HG03095 (cell line): ENCODE measurements around the gene MYMX.

Experiments used
- ATAC-seq: cut with Tn5 transposase; IDR thresholded peaks from one replicate; pipeline ENCODE4 v1.9.1; 2021; ENCODE audit warnings: moderate library complexity; ENCODE audit not compliant: unreplicated experiment

The MYMX gene

GRCh38 chr6:44249082-44249748, 32.5 kb downstream of the MYMX start:
- ATAC-seq, result no peak

GRCh38 chr6:44250067-44250717, 33.5 kb downstream of the MYMX start:
- ATAC-seq, result no peak

- ATAC-seq, result no peak
Measured at GRCh38 chr6:44250718-44251123, 34.0 kb downstream of the MYMX start.

- ATAC-seq, result no peak
Measured at GRCh38 chr6:44251576-44252524, 35.1 kb downstream of the MYMX start.

- ATAC-seq, result no peak
Measured at GRCh38 chr6:44253307-44254101, 36.8 kb downstream of the MYMX start.

- ATAC-seq, result no peak
Measured at GRCh38 chr6:44254191-44255104, 37.7 kb downstream of the MYMX start.

- ATAC-seq, result no peak
Measured at GRCh38 chr6:44255105-44255808, 38.5 kb downstream of the MYMX start.

- no peak for ATAC-seq
Measured at GRCh38 chr6:44255871-44256774, 39.4 kb downstream of the MYMX start.

- no peak for ATAC-seq
Measured at GRCh38 chr6:44256775-44257024, 40.0 kb downstream of the MYMX start.

- ATAC-seq, result peak; percentile 46
Measured at GRCh38 chr6:44257025-44257752, 40.5 kb downstream of the MYMX start, which contains the start of gene SLC35B2. Gene SLC35B2 (minus strand): TSS chr6:44257528. CDS start chr6:44257410, 118 bp downstream.

GRCh38 chr6:44257753-44258324, 41.1 kb downstream of the MYMX start:
- ATAC-seq, result peak; percentile 11

GRCh38 chr6:44258325-44258863, 41.7 kb downstream of the MYMX start:
- ATAC-seq, result no peak

GRCh38 chr6:44258921-44259320, 42.2 kb downstream of the MYMX start:
- ATAC-seq, result no peak

GRCh38 chr6:44260011-44260410, 43.3 kb downstream of the MYMX start:
- no peak for ATAC-seq

GRCh38 chr6:44260451-44261297, 43.9 kb downstream of the MYMX start:
- no peak for ATAC-seq

GRCh38 chr6:44261581-44261980, 44.9 kb downstream of the MYMX start:
- no peak for ATAC-seq
